GM18519 (cell line): ENCODE data around the gene DUSP21.
"Not testable (repeated sequence)": the region's sequence is repeated elsewhere in the genome, so short reads cannot be mapped to it uniquely, and the experiment has no call there.

Experiments
- ATAC-seq: cut with Tn5 transposase; IDR thresholded peaks from one replicate; pipeline ENCODE4 v1.9.1; 2021; ENCODE audit warnings: mild to moderate bottlenecking, moderate library complexity; ENCODE audit not compliant: unreplicated experiment, low FRiP score

Gene DUSP21

DNA sequence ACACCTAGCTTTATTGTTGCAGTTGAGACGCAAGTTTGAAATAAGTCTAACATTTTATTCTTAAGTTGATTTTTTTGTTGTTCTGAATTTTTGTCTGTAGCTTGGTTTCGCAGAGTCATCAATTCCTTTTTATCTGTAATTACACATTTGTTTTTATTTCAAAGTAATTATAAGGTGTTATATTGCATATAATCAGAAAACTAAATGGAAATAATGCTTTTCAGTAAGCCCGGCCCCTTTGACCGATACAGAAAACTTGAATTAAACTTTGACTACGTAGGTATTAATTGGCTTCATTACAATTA is 31.3 kb downstream of the DUSP21 start:
- ATAC-seq, result no peak

GRCh38 chrX:44876086-44876485 is 32.3 kb downstream of the DUSP21 start:
- no peak for ATAC-seq

GRCh38 chrX:44876767-44877166 is 32.9 kb downstream of the DUSP21 start:
- ATAC-seq, result no peak

- ATAC-seq, result no peak
Observed at GRCh38 chrX:44878780-44879179, 35.0 kb downstream of the DUSP21 start.

DNA sequence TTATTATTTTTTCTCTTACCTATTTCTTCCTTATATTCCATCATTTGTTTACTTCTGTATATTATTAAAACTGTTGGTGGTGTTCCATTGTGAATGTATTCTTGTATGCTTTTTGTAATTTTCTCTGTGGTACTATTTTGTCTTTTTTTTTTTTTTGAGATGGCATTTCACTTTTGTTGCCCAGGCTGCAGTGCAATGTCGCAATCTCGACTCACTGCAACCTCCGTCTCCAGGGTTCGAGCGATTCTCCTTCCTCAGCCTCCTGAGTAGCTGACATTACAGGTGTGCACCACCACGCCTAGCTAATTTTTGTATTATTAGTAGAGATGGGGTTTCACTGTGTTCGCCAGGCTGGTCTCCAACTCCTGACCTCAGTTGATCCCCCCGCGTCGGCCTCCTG is 37.7 kb downstream of the DUSP21 start:
- ATAC-seq, result no peak

DNA sequence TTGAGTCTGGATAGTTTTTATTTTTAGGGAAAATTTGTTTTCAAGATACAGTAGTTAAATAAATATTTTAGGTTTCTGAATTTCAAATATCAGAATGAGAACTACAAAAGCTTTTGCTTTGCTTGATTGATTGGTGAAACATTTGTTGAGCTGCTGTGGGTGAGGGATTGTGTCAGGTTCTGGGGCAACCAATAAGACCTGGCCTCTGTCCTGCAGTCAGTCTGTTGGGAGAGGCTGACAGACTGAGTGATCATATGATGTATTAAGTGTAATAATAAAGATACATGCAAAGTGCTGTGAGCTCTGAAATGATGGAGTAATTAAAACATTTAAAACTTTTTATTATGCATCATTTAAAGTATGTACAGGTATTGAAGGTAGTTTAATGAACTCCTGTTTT is 38.8 kb downstream of the DUSP21 start:
- ATAC-seq, result no peak

- ATAC-seq, result no peak
Observed at GRCh38 chrX:44884944-44885343, 41.1 kb downstream of the DUSP21 start.

DNA sequence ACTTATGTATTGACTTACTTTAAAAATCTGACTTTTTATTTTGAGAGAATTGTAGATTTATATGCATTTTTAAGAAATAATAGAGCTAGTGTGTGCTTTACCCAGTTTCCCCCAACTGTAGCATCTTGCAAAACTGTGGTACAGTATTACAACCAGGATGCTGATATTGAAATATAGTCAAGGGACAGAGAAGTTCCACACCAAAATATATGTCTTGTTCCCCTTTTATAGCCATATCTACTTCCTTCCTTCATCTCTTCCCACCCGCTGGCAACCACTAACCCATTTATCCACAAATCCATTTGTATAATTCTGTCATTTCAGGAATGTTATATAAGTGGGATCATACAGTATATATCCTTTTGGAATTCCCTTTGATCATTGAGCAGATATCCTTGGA is 46.0 kb downstream of the DUSP21 start:
- ATAC-seq, result no peak

- no peak for ATAC-seq
Observed at GRCh38 chrX:44890247-44890646, 46.4 kb downstream of the DUSP21 start.

DNA sequence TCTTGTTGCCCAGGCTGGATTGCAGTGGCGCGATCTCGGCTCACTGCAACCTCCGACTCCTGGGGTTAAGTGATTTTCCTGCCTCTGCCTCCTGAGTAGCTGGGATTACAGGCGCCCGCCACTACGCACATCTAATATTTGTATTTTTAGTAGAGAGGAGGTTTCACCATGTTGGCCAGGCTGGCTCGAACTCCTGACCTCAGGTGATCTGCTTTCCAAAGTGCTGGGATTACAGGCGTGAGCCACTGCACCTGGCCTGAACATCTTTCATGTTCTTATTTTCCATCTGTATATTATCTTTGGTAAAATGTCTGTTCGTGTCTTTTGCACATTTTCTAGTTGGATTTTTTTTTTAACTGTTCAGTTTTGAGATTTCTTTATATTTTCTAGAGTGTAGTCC is 46.9 kb downstream of the DUSP21 start:
- not testable (repeated sequence) for ATAC-seq

DNA sequence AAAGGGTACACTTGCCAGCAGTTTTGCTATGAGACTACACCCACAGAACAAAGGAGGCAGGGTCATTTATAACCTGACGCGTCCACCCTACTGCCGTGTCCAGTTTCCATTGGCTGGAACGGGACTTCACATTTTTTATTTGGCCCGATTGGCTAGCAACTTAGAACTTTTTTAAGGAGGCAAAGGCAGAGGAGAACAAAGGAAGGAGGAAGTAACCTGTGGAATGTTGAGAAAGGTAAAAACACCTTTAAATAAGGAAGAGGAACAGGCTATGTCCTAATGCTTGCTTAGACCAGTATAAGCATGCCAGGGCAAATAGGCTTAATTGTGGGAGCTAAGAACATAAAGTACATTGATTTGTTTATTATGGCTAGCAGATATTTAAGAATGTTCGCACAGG is 47.8 kb downstream of the DUSP21 start:
- no peak for ATAC-seq
